GM10266 (cell line): Measurements from ENCODE around the gene NISCH.

Source experiments
- DNase-seq: peaks from one replicate; pipeline ENCODE4 v3.0.0; 2012; ENCODE audit errors: extremely low spot score
- TF ChIP-seq, protein P1 (sequence below): IDR thresholded peaks from 2 replicates; pipeline ENCODE4 v1.5.1; 2012; ENCODE audit warnings: mild to moderate bottlenecking, low read depth; ENCODE audit not compliant: control insufficient read depth, insufficient read depth; ENCODE audit errors: missing control alignments

NISCH gene

DNA sequence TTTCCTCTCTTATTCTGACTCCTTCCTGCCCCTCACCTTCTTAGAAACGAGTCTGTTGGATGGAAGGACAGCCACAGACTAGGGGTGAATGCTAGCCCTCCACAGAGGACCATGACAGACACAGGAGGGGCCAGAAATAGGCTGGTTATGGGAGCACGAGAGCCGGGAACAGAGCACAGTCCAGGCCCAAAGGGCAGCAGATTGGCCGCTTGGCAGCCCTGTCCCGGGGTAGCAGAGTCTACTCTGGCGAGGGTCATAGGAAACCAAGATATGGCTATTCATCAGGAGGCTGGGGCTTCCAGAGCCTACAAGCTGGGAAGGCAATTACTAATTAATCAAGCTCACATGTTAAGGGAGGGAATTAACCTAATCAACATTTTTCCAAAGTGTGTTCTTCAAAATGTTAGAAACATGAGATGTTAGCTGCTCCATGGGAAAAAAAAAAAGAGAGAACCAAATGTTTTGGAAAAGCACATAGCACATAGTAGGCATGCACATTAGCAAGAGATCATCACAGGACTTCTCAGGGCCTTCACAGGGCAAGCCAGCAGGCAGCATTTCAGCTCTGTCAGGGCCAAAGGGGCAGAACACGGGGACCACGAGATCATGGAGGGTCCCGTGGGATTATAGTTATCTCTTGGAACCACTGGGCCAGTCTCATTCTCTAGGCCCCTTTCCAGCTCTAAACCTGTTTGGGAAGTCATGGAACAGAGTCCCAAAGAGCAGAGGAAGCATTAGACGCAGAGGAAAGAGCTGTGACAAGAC lies 23.8 kb upstream of the NISCH start:
- no peak for DNase-seq
- TF ChIP-seq, protein P1, sequence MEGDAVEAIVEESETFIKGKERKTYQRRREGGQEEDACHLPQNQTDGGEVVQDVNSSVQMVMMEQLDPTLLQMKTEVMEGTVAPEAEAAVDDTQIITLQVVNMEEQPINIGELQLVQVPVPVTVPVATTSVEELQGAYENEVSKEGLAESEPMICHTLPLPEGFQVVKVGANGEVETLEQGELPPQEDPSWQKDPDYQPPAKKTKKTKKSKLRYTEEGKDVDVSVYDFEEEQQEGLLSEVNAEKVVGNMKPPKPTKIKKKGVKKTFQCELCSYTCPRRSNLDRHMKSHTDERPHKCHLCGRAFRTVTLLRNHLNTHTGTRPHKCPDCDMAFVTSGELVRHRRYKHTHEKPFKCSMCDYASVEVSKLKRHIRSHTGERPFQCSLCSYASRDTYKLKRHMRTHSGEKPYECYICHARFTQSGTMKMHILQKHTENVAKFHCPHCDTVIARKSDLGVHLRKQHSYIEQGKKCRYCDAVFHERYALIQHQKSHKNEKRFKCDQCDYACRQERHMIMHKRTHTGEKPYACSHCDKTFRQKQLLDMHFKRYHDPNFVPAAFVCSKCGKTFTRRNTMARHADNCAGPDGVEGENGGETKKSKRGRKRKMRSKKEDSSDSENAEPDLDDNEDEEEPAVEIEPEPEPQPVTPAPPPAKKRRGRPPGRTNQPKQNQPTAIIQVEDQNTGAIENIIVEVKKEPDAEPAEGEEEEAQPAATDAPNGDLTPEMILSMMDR, result no peak

DNA sequence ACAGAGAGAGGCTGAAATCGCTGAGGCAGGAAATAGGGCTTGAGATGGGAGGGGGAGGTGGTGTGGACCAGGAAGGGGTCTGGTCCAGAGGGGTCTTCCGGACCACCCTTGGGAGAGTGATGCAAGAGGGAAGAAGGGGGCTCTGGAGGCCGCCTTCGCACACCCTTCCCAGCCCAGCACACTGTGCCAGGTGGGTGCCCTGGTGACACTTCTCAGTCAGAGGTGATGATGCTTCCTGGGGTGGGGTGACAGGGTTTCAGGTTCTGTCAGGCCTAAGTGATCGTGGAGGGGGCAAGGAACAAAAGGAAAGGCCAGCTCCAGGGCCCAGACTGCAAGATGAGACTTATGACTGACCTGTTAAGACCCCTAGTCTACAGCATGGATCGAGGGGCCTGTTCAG lies 23.2 kb upstream of the NISCH start:
- DNase-seq, result no peak
- TF ChIP-seq, protein P1, result no peak

DNA sequence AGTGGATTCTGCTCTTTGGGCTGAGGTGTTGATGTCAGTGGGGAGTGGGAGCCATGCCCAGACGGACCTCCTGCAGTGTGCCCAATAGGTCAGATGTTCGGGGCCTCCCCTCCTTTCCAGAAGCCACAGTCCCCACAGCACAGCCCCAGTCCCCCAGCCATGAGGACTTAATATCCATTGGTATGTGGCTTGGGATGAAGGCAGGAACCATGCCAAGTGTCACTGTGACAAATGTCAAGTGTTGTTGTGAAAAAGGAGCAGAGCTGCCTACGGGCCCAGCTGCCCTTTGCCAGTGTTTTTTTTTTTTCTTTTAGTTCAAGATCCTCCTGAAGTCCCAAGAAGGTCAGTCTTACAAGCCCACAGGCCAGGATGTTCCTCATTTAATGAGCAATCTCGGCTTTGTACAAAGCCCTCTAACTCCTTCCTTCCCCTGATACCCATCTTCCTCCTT lies 22.7 kb upstream of the NISCH start:
- TF ChIP-seq, protein P1, result no peak
- DNase-seq, result no peak

DNA sequence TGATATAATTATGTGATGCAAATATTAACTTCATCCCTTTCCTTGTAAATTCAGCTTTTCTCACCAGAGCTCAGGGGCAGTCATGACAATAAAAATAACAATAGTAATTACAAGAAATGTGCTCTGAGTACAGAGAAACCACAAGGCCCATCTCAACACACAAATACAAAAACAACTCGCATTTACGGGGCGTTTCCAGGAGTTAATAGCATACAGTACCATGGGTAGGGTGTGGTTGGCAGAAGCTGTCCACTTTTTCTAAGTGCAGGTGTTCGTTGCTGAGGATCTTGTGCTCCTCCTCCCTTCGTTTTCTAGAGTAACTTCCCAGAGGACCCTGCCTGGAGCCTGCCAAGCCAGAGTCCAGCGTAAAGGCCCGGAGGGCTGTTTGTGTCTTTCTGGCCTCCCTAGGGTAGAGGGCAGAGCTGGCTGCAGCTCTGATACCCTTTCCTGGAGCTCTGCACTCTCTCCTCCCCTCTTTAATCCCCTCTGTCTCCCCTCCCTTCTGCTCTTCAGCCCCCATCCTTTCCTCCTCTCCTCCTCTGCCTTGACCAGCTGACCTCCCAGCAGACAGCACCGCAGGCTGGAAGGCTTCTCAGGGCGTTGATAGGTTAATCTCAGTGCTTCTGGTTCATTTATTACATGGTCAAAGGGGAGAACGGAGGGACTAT lies 21.9 kb upstream of the NISCH start:
- TF ChIP-seq, protein P1, result no peak
- DNase-seq, result no peak

DNA sequence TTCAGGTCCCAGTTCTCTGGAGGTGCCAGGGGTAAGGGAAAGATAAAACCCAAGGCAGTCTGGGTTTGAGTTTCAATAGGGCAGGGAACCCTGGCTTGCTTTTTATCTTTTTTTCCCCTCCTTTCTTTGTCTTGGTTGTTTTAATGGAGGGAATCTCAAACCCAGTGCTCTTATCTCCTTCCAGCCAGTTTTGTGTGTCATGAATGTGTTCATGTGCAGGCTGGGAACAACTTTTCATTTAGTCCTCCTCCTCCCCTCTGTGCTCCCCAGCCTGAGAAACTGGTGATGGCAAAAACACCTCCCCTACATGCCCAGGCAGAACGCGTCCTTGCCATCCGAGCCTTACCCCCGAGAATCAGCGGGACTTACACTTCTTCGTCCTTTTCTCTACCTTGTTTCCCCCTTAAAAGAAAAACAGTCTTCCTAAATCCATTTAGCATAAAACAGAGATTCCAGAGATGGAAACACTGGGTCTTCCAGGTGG lies 21.4 kb upstream of the NISCH start:
- TF ChIP-seq, protein P1, result no peak
- DNase-seq, result no peak

DNA sequence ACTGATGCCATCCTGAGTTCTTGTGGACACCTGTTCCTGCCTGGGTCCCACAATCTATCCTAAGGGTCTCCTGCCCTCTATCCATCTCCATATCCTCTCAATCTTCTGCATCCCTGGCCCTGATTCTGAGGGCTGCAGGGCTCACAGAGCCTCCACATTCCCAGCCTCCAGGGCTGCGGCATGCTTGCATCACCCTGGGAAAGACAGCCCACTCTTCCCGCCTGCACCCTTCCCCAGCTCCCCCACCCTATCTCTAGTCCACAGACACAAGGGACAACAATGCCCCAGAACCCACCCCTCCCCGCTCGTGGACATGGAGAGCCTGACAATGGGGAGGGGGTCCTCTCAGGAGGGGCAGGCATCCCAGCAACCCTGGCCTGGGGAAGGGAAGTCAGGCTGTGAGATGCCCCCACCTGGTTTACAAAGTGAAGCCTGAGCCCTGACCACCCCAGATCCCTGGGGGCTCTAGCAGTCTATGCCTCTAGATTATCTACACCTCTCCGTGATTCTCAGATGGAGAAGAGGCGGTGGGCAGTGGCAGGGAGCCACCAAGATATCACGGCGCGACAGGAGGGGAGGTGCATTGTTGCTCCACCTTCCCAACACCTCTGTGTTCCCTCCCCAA lies 20.8 kb upstream of the NISCH start:
- TF ChIP-seq, protein P1, result no peak
- no peak for DNase-seq
